ENCODE measurements around the gene LAMP5.

The LAMP5 gene

GRCh38 chr20:9551808-9552550 is 37.6 kb downstream of the LAMP5 start:
- TF ChIP-seq FOXP2 (optimal IDR thresholded peaks at IDR 0.05; ENCODE audit: borderline replicate concordance, extremely low read depth, extremely low read length, insufficient read depth) (no peak), TAF1 (IDR thresholded peaks at IDR 0.05; ENCODE audit: borderline replicate concordance, insufficient read depth, low read length) (no peak)

GRCh38 chr20:9555781-9556180 is 41.4 kb downstream of the LAMP5 start:
- TF ChIP-seq REST (IDR thresholded peaks at IDR 0.05; ENCODE audit: insufficient read depth in 1 of 2, low read depth in 2 of 2, low read length in 2 of 2): no peak
- no peak for TF ChIP-seq FOXP2 (optimal IDR thresholded peaks at IDR 0.05; ENCODE audit: borderline replicate concordance, extremely low read depth, extremely low read length, insufficient read depth)

- TF ChIP-seq POLR2AphosphoS5 (IDR thresholded peaks at IDR 0.05; ENCODE audit: low read depth, low read length) (no peak), TAF1 (IDR thresholded peaks at IDR 0.05; ENCODE audit: borderline replicate concordance, insufficient read depth, low read length) (no peak), REST (IDR thresholded peaks at IDR 0.05; ENCODE audit: insufficient read depth in 1 of 2, low read depth in 2 of 2, low read length in 2 of 2) (no peak), FOXP2 (optimal IDR thresholded peaks at IDR 0.05; ENCODE audit: borderline replicate concordance, extremely low read depth, extremely low read length, insufficient read depth) (no peak), SIN3A (IDR thresholded peaks at IDR 0.05; ENCODE audit: borderline replicate concordance, insufficient read depth, low read length) (no peak)
Observed at GRCh38 chr20:9557411-9557810, 43.0 kb downstream of the LAMP5 start.

GRCh38 chr20:9565910-9566550 is 51.6 kb downstream of the LAMP5 start:
- no peak for TF ChIP-seq TAF1 (IDR thresholded peaks at IDR 0.05; ENCODE audit: borderline replicate concordance, insufficient read depth, low read length)
- no peak for TF ChIP-seq POLR2AphosphoS5 (IDR thresholded peaks at IDR 0.05; ENCODE audit: low read depth, low read length)

- TF ChIP-seq POLR2AphosphoS5 (IDR thresholded peaks at IDR 0.05; ENCODE audit: low read depth, low read length) (no peak), SIN3A (IDR thresholded peaks at IDR 0.05; ENCODE audit: borderline replicate concordance, insufficient read depth, low read length) (no peak), TAF1 (IDR thresholded peaks at IDR 0.05; ENCODE audit: borderline replicate concordance, insufficient read depth, low read length) (no peak)
Observed at GRCh38 chr20:9566977-9567376, 52.6 kb downstream of the LAMP5 start.

- TF ChIP-seq FOXP2 (optimal IDR thresholded peaks at IDR 0.05; ENCODE audit: borderline replicate concordance, extremely low read depth, extremely low read length, insufficient read depth): no peak
- no peak for TF ChIP-seq REST (IDR thresholded peaks at IDR 0.05; ENCODE audit: insufficient read depth in 1 of 2, low read depth in 2 of 2, low read length in 2 of 2)
- no peak for TF ChIP-seq POLR2AphosphoS5 (IDR thresholded peaks at IDR 0.05; ENCODE audit: low read depth, low read length)
Observed at GRCh38 chr20:9570612-9571011, 56.2 kb downstream of the LAMP5 start.

- no peak for TF ChIP-seq TAF1 (IDR thresholded peaks at IDR 0.05; ENCODE audit: borderline replicate concordance, insufficient read depth, low read length)
- no peak for TF ChIP-seq SIN3A (IDR thresholded peaks at IDR 0.05; ENCODE audit: borderline replicate concordance, insufficient read depth, low read length)
- TF ChIP-seq REST (IDR thresholded peaks at IDR 0.05; ENCODE audit: insufficient read depth in 1 of 2, low read depth in 2 of 2, low read length in 2 of 2): no peak
- TF ChIP-seq FOXP2 (optimal IDR thresholded peaks at IDR 0.05; ENCODE audit: borderline replicate concordance, extremely low read depth, extremely low read length, insufficient read depth): no peak
- no peak for TF ChIP-seq POLR2AphosphoS5 (IDR thresholded peaks at IDR 0.05; ENCODE audit: low read depth, low read length)
Observed at GRCh38 chr20:9571783-9572182, 57.4 kb downstream of the LAMP5 start.

Data from PFSK-1 (cell line).